Measurements from ENCODE around the gene TRIP13.
"Not testable (repeated sequence)": the region's sequence is repeated elsewhere in the genome, so short reads cannot be mapped to it uniquely, and the experiment has no call there.

The TRIP13 gene

DNA sequence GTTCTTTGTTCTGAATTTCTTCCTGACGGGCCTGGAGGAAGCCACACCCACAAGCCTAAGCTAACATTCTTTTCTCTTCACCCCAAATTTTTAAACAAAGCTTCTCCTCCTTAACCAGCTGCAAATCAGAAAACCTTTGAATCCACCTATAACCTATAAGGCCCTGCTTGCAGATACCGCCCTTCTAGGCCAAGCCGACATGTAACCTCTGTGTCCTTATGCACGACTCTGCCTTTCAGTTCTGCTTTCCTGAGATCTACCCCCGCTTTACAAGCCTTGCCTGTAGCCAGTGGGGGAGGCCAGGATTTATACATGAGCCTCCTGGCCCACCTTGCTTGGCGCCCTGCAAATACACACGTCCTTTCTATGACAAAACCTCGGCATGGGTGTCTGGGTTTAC is 19.4 kb upstream of the TRIP13 start:
- FAIRE-seq = no peak

DNA sequence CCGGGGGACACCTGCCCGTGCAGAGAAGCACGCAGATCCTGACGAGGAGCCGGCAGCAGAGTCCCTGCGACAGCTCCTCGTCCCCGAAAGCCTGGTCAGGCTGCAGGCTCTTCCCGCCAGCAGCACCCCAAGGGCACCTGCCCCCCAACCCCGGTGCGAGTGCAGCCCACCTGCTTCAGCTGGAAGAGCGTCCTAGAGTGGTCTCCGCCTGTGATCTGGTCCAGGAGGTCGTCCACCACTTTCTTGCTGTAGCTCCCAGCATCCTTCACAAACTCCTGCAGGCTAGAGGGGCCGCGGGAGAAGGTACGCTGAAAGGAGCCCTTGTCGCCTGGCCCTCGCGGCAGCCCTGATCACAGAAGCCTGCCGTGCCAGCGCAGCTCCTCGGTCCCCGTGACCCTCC is 16.8 kb upstream of the TRIP13 start:
- FAIRE-seq = no peak

DNA sequence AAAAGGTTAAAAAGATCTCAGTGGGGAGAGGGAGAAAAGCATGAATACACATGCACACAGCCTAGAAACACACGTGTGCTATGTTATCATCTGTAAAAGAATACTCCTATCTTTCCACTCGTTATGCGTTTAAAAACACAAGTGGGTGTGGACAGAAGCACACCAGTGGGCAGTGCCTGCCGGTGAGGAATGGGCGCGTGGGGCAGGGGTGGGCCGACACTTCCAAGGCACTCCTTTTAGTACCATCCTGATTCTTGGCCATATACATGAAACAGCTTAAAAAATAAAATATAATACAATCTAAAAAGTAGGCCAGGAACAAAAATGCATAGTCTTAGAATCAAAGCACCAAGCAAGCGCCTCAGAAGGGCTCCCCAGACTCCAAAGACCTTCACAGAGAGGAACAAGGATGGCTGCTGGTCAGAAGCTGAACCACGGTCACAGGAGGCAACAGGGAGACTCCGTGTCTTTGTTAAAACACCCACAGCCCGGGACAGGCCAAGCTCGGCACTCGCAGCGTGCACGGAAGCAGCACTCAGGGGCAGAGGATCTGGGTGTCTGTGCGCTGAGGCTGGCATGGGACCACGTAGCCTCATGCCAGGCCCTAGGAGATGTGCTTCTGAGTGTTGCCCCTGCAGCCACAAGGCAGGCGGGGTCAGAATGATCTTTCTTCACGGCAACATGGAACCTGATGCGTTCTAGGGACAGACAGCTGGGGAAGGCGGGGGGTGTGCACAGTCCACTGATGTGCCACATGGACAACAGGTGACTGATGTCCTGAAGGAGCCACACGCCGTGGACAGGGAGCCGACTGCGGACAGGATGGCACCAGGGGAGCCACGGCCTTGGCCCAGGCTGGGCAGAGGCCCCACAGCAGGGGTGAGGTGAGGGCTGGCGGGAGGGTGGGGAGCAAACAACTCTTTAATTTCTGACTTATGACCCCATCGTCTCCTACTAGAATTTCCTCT is 16.0 kb upstream of the TRIP13 start:
- no peak for FAIRE-seq

DNA sequence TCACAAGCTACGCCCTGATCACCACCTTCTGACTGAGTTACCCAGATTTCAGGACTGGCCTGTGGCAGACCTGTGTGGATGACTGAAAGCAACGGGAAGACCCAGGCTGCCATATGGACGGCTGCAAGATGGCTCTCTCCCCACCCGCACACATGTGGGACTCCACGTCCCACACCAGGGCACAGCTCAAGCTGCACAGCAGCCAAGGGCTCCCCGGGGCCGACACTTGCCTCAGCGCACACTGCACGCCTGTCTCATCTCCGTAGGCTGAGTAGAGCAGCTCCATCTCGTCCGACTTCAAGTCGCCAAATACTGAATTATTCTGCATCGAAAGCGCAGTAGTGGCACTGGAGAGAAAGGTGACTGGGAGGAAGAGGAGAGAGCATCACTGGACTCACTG is 14.6 kb upstream of the TRIP13 start:
- no peak for FAIRE-seq

DNA sequence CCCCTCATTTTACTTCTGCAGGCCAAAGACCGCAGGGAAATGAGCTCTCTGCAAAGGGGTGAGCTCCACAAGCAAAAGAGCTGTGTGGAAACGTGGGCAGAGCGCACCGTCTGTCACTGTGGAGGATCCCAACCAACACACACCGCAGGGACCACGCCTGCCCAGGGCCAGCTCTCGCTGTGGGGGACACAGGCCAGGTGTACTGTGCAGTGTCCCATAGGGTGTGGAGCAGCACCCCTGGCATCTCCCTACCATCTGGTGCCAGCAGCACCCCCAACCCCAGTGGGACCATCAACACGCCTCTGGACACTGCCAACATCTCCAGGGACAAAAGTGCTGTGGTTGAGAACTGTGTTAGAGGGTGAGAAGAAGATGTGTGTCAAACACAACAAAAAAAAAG is 14.0 kb upstream of the TRIP13 start:
- not testable (repeated sequence) for FAIRE-seq

DNA sequence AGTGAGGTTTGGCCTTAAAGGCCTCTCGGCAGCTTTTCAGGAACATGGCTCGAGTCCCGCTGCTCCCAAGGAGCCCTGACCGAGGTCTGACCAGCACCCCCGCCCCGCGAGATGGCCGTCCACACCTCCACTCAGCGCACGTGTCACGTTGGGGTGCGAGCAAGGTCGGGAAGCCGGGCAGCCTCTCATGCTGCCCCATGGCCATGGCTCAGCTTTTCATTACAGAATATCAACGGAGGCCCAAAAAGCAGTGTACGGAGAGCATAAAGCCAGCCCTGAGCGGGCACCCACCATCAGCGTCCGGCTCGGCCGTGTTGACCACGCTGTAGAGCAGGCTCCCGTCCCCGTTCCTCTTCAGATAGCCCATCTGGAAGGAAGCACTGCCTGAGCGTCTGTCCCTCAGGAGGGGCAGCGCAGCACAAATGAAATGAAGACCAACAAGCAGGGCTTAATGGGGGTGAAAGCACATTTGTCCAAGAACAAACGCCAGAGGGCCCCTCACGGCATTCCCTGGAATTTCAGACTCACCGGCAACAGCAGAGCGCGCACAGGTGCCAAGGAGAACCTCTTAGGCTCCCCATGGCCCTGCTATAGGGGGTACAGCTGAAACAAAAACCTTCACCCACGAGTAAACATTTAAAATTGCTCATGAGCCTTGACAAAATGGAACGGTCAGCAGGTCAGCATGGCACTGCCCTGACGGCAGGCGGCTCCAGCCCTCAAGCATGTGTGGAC is 11.7 kb upstream of the TRIP13 start:
- no peak for FAIRE-seq

DNA sequence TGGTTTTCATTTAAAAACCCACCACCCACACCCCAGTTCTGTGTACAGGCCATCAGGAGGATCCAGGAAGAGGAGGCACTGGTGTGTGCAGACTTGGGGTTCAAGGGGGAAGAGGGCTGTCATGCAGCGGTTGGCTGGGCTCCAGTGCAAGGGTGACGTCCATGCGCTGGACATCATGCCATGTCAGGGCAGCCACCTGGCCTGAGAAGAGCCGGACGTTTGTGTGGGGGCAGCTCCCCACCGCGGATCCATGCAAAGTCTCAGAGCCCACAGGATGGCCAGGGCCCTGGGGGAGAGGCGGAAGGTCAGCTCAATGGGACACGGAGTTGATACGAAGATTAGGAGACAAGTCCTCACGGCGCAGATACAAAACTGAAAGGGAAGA is 11.1 kb upstream of the TRIP13 start:
- no peak for FAIRE-seq

DNA sequence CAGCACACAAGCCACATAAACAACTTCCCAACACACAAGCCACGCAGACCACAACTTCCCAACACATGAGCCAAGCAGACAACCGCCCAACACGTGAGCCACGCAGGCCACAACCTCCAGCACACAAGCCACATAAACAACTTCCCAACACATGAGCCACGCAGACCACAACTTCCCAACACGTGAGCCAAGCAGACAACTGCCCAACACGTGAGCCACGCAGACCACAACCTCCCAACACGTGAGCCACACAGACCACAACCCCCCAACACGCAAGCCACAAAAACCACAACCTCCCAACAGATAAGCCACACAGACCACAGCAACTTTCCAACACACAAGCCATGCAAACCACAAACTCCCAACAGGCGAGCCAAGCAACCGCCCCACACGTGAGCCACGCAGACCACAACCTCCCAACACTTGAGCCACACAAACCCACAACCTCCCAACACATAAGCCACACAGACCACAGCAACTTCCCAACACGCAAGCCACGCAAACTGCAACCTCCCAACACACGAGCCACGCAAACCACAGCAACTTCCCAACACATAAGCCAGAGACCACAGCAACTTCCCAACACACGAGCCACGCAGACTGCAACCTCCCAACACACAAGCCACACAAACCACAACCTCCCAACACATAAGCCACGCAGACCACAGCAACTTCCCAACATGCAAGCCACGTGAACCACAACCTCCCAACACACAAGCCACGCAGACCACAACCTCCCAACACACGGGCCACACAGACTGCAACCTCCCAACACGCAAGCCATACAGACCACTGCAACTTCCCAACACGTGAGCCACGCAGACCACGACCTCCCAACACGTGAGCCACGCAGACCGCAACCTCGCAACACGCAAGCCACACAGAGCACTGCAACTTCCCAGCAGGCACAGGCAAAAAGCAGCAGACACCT is 10.2 kb upstream of the TRIP13 start:
- FAIRE-seq = no peak

DNA sequence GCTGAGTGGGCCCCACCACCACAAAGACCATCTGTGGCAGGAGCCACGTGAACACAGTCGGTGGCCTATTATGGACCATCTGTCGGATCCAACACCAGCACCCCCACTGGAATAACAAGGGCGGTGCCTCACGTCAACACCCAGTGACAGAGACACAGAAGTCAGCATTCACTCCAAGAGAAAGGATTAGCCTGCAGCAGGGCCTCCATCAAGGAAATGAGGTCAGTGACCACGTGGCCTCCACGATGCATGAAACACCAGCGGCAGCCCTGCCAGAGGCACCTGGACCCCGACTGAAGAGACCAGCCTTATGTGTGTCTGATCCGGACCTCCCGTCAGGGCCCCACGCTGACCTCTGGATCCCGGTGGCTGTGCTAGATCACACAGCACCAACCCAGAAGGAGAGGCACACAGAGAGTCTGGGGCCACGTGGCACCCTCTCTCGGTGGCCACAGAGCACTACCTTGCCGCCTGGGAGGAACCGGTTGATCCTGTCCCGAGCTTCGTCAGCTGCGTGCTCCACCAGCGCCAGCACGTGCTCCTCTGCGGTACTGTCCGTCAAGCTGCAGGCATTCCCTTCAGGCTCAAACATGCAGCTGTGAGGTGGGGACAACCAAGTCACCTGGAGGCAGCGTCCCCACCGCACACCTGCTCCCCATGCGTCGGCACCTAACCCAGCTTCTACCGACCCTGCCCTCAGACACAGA is 9.1 kb upstream of the TRIP13 start:
- no peak for FAIRE-seq

DNA sequence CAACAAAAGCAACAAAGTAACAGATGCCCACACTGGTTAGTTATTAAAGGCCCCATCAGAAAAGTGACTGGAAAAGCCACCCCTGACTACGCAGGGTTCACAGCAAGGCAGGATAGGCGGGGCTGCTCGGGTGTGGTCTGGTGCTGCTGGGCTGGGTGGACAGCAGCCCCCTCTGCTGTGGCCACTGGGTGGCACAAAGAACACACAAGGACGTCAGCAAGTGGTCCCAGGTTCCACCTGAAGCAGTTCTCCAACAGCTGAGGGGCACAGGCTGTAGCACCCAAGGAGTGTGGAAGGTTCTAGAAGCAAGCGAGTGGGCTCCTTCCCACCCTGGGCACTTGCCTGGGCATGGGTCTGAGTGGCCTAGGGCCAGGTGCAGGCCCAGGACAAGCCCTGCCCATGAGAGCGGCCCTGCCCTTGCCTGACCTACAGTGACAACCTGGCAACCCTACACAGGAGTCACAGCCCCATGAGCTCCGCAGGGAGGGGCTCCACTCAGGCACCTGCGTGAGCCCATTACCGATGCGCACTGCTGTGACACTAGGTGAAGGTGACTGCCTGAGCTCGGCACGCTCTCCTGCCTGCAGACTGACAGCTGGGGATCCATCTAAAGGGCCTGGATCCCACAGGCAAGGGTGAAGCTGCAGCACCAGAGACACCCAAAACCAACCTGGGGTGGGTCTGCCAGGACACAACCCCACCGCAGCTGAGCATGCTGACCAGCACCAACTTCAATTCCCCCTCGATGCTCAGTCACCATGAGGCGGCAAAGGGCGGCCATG is 8.1 kb upstream of the TRIP13 start:
- FAIRE-seq = no peak

DNA sequence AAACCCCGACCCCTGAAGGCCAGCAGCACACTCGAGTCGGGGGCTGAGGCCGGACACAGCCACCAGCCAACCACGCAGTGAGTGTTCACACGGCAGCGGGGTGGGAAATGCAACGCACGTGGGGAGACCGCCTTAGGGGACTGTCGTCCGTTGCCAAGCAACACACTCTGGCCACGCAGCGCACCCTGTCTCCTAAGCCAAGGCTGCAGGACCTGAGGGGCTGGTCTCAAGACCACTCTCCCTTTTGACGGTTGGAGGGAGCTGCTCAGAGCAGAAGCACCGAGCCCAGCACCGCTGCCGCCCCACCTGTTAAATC is 7.6 kb upstream of the TRIP13 start:
- FAIRE-seq = no peak

DNA sequence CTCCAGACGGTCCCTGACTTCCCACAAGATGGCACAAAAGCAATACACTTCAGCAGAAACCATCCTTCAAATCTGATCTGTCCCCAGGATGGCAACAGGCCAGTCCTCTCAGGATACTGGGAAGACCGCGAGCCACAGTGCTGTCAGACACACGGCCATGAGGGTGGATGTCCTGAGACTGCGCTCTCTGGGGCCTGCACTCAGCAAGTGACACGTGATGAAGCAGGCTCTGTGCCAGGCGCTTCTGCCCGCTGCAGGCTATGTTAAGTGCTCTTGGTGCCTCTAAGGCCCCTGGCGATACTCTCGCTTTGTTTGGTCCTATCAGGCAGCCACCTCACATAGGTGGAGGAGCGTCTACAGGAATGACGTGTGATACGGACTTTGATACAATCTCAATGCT is 7.2 kb upstream of the TRIP13 start:
- FAIRE-seq = no peak

DNA sequence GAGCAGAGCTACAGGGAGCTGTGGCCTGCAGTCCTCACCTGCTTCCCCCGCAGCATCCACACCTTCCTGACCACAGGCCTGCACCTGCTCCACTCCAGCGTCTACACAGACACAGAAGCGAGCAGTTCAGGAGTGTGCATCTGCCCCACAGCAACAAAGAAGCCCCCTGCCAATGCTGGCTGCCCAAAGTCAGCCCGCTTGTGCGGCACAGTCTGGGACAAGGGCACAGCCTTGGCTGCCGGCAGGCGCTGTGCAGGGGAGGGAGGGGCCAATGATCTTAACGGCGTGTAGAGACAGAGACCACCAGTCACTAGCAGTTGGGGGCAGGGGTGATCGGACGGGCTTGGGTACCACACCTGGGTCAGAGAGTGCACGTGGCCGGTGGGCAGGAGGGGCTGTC is 6.6 kb upstream of the TRIP13 start:
- no peak for FAIRE-seq

DNA sequence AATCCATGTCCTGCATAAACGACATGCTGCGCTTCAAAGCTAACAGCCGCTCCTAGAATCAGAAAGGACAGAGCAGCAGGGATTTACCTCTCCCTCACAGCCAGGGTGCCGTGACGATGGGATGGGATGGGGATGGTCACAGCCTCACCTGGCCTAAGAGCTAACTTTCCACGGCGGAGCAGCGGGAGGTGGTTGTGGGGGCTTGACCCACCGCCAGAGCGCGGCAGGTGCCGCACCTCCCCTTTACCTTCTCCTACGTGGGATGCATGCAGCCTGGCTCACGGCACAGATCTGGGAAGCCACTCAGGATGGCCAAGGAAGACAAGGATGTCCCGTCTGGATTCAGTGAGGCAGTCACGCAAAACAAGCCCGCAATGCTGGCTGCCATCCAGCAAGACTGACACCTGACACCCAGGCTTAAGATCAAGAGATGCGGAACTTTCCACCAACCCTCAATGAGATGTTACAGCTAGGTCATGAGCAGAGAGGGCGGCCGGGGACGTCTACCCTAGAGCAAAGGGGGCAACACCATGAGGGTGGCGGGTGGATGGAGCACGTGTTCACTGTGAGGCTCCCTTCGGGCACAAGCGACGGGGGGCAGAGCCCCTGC is 5.9 kb upstream of the TRIP13 start:
- no peak for FAIRE-seq

DNA sequence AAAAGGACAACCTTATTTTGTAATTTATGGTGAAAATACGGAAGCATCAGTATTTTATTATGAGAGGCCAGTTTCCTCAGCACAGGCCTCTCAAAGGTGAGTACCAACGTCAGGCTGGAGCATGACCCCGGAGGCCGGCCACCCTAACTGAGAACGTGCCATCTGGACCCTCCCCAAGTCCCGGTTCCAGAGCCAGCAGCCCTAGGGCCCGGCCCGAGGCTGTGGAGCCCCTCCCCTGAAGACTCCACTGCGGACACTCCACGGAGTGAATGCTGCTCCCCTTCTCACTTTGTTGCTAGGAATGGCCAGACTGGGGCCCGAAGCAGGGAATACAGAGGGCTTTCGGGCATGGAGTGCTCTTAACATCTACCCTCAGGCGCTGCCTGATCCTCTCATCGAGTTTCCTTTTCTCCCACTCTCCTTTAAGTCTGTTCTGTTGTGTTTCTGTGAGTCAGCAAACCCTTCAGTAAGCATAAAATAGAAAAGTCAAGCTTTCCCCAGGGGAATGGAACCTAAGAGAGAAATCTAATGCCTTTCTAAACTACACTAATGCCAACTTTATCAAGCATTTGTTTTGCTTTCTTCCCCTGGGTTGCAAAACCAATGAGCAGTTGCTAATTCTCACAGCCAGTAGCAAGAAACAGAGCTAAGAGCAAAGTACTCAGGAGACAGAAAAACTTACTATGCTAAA is 4.6 kb upstream of the TRIP13 start:
- no peak for FAIRE-seq

DNA sequence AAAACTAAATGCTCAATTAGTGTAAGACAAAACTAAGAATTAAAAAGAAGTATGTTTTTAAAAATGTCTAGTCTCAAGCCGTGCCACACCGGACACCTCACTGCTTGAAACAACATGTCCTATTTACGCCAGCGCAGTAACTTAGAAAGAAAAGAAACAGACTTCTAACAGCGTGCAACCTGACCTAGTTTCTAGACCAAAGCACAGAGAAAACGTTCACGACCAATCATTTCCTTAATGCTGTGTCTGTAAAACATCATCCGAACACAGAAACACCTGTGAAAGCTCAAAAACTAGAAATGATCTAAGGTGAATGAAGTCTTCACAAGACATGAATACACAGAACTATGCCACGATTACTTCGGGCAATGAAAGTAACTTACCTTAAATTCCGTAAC is 4.0 kb upstream of the TRIP13 start:
- no peak for FAIRE-seq

DNA sequence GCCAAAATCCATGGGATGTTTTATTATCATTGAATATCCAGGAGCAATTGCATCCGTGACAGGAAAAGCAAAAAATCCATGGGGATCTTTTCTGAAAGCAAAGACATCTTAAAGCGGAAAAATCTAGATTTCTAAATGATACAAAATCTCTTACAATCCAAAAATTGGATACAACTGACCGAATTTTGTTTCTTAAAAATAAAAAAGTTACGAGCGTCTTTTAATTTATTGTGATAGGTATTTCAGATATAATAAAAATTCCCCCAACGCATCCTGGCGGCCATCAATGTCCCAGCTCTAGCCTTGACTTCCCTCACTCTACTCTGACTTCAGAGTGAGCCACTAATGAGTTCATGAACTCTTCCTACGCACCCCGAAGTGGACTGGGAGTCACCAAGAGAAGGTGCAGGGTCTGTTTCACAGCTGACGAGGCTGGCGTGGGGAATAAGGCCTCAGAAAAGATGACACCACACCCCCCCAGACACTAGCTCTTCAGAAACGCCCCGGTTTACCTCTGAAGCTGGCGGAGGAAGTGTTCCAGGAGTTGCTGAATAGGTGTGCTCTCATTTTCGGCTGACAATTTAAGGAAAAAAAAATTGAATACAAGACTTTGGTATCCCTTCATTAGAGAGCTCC is 3.5 kb upstream of the TRIP13 start:
- FAIRE-seq = no peak

DNA sequence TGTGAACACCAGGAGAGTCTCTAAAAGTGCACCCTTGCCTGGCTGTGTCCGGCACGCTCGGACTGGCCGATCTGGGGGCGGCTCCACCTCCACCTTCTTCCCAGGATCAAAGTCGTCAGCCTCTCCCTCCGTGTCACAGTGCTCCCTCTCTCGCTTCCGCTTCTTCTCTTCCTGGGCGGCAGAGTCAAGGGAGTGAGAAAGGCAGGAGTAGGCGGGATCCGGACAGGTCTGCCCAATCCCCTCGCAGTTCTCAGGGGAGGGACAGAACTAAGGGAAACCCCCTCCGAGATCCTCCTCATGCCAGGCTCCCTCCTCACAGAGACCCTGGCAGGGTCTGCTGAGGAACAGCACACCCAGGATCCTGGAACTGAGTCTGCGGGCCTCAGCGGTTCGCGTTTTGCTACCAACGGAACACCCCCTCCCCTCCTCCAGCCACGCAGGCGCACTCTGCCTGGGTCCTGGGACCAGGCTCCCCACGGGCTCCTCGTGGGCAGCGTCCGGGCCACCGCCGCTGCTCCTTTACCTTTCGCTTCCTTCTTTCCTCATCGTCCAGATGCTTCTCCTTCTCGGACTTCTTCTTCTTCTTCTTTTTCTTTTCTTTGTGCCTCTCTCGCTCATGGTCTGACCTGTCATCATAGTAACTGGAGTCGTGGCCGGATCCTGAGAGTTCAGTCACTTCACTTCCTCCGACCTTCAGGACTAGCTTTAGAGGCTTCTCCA is 1.4 kb upstream of the TRIP13 start:
- FAIRE-seq = no peak

DNA sequence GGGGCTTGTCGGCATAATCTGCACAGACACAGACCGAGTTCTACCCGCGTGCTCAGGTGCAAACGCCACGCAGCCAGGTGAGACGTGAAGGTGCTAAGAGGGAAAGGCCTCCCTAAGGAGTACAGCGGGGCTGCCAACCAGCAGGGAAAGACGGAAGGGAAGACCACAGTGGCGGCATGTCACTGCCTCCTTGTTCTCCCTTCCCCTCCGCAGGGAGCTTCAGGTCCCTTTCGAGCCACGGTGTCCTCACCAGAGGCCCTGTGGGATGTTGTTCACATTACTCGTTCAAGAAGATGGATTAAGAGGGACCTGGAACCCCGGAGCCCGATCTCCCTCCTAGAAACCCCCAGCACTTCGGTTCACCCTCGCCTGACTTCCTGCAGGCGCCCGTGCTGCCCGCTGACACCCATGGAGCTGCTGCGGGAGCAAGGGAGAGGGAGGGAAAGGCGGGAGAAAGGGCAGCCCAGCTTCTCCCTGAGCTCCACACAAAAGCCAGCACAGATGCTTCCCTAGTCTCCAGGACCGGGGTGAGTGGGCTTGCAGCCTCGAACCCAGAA is 769 bp upstream of the TRIP13 start:
- no peak for FAIRE-seq

All from colon (tissue), 2 donors.